Measurements from ENCODE around the gene IL11. TPM values are rescaled to one million over a fixed set of nuclear protein-coding genes. Genes with fewer than 3 reads are reported as not detected.

Gene IL11
- total RNA-seq, 4 donors from 2014 or later, result 0.66 TPM; not detected in 3

DNA sequence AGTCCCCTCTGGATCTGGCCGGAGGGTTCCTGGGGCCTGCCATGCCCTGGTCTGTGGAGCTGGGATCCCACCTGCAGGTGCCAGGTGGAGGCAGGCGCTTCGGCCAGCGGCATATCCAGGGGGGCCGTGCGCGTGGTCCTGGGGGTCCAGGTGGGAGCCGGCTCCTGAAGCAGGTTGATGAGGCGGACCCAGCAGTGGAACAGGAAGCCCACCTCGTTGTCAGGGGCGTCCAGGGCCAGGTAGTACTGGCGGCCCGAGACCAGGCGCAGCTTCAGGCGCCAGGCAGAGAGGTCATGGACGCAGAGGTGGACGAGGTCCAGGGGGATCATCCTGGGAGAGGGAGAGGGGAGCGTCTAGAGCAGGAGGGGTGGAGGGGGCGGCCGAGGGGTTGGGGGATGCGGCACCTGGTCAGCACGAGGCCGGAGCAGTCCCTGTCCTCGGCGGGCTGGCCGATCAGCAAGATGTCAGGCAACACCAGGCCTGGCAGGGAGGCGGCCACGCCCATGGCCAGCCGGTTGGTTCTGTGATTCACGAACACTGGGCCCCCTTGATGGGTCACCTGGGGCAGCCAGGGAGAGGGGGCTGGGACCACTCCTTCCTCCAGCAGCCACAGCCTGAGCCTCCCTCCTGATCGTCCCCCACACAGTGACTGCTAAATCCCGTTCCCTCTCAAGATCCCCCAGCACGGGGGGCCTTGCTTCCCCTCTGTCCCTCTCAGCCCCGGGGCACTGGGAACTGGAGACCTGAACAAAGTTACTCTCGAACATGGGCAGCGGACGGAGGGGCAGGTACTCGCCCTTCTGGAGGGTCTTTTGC lies 7.9 kb downstream of the IL11 start:
- H3K4me1 ChIP-seq, result no peaks in the 10 kb centered on the region
- TF ChIP-seq POLR2A (IDR thresholded peaks at IDR 0.05), result no peak
- TF ChIP-seq, protein P1, sequence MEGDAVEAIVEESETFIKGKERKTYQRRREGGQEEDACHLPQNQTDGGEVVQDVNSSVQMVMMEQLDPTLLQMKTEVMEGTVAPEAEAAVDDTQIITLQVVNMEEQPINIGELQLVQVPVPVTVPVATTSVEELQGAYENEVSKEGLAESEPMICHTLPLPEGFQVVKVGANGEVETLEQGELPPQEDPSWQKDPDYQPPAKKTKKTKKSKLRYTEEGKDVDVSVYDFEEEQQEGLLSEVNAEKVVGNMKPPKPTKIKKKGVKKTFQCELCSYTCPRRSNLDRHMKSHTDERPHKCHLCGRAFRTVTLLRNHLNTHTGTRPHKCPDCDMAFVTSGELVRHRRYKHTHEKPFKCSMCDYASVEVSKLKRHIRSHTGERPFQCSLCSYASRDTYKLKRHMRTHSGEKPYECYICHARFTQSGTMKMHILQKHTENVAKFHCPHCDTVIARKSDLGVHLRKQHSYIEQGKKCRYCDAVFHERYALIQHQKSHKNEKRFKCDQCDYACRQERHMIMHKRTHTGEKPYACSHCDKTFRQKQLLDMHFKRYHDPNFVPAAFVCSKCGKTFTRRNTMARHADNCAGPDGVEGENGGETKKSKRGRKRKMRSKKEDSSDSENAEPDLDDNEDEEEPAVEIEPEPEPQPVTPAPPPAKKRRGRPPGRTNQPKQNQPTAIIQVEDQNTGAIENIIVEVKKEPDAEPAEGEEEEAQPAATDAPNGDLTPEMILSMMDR (IDR thresholded peaks at IDR 0.05 in 4 of 5, conservative IDR thresholded peaks at IDR 0.05 in 1 of 5), result no peak
- peaks cover 0 to 2% (median 2%) of the 10 kb centered on the region in 3 donors for H3K27me3 ChIP-seq
- no peaks in the 10 kb centered on the region for H3K36me3 ChIP-seq
- in situ Hi-C loops (cut with MboI; ENCODE audit: low sequenced_read_pairs in 4 of 4) (no loop called here), intact Hi-C loops (cut with DNase I; ENCODE audit: low total_unique reads) (no loop called here)
- no peaks in the 10 kb centered on the region for H3K9me3 ChIP-seq
- no peak overlapping the region for H3K27ac ChIP-seq
- no peak overlapping the region for H3K4me3 ChIP-seq
- ATAC-seq (no peak), DNase-seq (no peak)

DNA sequence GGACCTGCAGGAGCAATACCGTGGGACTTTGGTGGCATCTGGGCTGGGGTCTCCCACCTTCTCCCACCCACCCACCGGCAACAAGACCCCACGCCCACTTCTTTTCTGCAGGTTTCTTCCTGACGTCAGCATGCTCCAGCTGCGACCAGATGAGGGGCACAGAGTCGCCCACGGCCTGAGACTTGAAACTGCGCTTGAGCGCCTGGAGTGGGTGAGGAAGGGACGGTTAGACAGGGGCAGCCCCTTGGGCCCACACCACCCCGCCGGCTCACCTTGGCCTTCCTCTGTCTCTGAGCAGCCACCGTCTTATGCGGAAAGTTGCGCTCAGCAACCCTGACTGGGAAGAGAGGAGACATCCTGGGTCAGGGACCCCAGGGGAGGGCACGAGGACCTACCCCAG lies 9.4 kb downstream of the IL11 start:
- TF ChIP-seq, protein P1 (IDR thresholded peaks at IDR 0.05 in 4 of 5, conservative IDR thresholded peaks at IDR 0.05 in 1 of 5), result no peak
- no peak for TF ChIP-seq POLR2A (IDR thresholded peaks at IDR 0.05)
- intact Hi-C loops (cut with DNase I; ENCODE audit: low total_unique reads), result no loop called here
- Histone ChIP-seq H3K36me3 (no peaks in the 10 kb centered on the region), H3K27me3 (peaks cover 2 to 7% (median 4%) of the 10 kb centered on the region in 3 donors), H3K4me1 (no peaks in the 10 kb centered on the region), H3K4me3 (no peak overlapping the region), H3K27ac (no peak overlapping the region), H3K9me3 (no peaks in the 10 kb centered on the region)
- ATAC-seq (no peak), DNase-seq (no peak)
- in situ Hi-C loops (cut with MboI; ENCODE audit: low sequenced_read_pairs in 4 of 4), result no loop called here

DNA sequence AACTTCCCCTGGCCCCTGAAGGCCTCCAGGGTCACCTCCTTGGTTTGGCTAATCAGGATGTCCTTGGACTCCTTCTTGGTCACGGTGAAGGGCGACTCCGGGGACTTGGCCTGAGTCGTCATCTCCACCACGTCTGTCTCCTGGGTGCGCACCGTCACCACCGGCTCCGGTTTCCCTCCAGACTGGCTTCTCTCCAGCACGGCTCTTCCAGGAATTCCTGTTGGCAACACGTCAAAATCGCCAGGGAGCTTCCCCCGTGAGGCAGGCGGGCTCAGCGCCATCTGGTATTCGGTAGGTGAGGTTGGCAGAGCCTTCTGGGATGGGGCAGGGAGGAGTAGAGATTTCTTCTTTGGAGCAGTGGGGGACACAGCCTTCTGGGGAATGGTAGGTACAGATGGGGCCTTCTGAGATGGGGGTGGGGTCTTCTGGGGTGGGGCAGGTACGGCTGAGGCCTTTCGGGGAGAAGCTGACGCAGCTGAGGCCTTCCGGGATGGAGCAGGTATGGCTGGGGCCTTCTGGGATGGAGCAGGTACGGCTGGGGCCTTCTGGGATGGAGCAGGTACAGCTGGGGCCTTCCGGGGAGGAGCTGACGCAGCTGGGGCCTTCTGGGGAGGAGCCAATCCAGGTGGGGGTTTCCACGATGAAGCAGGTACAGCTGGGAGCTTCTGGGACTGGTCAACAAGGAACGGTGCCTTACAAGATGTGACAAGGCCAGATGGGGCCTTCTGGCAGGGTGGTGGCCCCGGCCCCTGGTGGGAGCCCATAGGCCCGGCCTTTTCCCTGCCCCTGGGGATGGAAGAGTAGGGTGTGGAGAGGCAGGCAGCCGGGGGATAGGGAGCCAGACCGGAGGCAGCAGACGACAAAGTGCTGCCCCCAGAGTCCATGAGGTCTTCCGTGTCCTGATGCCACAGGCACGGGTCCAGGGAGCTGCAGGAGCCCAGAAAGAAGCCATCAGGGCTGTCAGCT lies 11.0 kb downstream of the IL11 start:
- DNase-seq (no peak), ATAC-seq (no peak)
- Histone ChIP-seq H3K36me3 (no peaks in the 10 kb centered on the region), H3K4me3 (no peak overlapping the region), H3K9me3 (no peaks in the 10 kb centered on the region), H3K4me1 (peaks cover 0 to 2% of the 10 kb centered on the region in 2 donors), H3K27me3 (peaks cover 12 to 24% (median 17%) of the 10 kb centered on the region in 3 donors), H3K27ac (no peak overlapping the region)
- TF ChIP-seq, protein P1 (IDR thresholded peaks at IDR 0.05 in 4 of 5, conservative IDR thresholded peaks at IDR 0.05 in 1 of 5), result no peak
- TF ChIP-seq POLR2A (IDR thresholded peaks at IDR 0.05), result no peak
- in situ Hi-C loops (cut with MboI; ENCODE audit: low sequenced_read_pairs in 4 of 4), result no loop called here
- intact Hi-C loops (cut with DNase I; ENCODE audit: low total_unique reads), result no loop called here

DNA sequence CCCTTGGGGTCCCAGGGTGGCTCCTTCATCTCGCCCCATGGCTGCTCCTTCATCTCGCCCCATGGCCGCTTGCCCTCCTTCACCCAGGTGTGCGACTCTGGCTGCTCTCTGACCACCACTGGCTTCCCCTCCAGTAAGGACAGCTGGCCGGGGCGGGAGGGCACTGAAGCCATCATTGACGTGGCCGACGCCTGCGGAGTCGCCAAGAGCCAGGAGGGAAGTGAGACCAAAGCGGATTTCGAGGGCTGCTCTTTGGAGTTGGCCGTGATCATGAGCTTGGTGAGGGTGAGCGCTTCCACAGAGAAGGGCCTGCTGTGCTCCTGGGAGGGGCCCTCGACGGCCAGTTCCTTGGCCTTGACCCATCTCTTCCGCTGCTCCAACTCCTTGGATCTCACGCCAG lies 11.8 kb downstream of the IL11 start:
- intact Hi-C loops (cut with DNase I; ENCODE audit: low total_unique reads), result no loop called here
- H3K27me3 ChIP-seq, result peaks cover 17 to 31% (median 25%) of the 10 kb centered on the region in 3 donors
- H3K4me1 ChIP-seq, result peaks cover 0 to 10% of the 10 kb centered on the region in 2 donors
- no peaks in the 10 kb centered on the region for H3K36me3 ChIP-seq
- no peak for ATAC-seq
- no peak for TF ChIP-seq POLR2A (IDR thresholded peaks at IDR 0.05)
- TF ChIP-seq, protein P1 (IDR thresholded peaks at IDR 0.05 in 4 of 5, conservative IDR thresholded peaks at IDR 0.05 in 1 of 5), result no peak
- no peak overlapping the region for H3K4me3 ChIP-seq
- no peak overlapping the region for H3K27ac ChIP-seq
- in situ Hi-C loops (cut with MboI; ENCODE audit: low sequenced_read_pairs in 4 of 4), result no loop called here
- H3K9me3 ChIP-seq, result no peaks in the 10 kb centered on the region
- DNase-seq, result no peak
